AG08395 (cell line): ENCODE results near the gene FNBP1.
"Not testable (repeated sequence)": the region's sequence is repeated elsewhere in the genome, so short reads cannot be mapped to it uniquely, and the experiment has no call there.

Experiments used
- DNase-seq: peaks from one replicate; pipeline ENCODE4 v3.0.0; 2012; ENCODE audit warnings: mixed read lengths, low spot score

Gene FNBP1

DNA sequence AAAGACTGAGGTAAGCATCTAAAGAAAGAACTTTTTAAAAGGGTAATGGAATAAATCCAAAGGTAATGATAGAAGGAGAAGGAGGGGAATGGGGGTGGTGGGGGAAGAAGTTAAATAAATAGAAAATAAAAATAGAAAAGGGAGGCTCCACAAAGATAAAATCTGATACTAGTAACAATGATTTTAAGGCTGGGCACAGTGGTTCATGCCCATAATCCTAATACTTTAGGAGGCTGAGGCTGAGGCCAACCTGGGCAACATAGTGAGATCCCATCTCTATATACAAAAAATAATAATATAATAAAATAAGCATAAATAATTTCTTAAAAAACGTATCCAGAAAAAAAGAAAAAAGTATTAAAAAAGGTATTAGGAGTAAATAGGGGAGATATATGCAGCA, 89.3 kb downstream of the FNBP1 start:
- no peak for DNase-seq

DNA sequence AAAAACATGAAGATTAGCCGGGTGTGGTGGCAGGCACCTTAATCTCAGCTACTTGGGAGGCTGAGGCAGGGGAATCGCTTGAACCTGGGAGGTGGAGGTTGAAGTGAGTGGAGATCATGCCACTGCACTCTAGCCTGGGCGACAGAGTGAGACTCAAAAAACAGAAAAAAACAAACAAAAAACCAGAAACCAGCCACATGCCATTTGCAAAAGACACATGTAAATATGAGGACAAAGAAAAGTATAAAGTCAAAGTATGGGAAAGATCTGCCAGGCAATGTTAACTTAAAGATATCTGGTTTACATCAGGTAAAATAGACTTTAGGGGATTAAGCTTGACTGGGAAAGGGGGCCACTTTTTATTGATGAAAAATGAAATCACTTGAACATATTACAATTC, 90.7 kb downstream of the FNBP1 start:
- no peak for DNase-seq

DNA sequence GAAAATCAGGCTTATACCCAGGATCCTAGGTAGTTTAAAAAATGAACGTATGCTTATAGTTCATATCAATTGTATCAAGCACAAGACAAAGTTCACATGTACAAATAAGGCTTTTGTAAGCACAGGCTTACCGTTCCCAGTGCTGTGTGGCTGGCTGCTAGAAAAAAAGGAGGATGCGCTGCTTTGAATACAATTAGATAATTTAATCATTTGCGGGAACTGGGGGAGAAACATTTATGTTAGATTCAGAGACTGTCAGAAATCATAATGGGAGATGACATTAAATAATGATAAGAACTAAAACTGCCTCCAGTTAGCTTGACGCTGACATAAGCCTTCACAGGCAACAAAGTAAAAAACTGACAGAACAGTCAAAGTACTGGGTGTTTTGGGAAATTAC, 93.2 kb downstream of the FNBP1 start:
- no peak for DNase-seq

DNA sequence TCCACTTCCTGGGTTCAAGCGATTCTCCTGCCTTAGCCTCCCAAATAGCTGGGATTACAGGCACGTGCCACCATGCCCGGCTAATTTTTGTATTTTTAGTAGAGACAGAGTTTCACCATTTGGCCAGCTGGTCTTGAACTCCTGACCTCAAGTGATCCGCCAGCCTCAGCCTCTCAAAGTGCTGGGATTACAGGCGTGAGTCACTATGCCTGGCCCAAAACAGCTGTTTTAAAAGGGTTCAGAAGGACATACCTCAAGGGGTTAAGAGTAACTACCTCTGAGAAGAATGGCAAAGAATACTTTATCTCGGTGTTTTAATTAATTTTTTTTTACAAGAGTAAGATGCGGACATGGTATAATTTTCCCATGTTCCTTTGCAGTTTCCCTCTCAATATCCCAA, 94.4 kb downstream of the FNBP1 start:
- not testable (repeated sequence) for DNase-seq

DNA sequence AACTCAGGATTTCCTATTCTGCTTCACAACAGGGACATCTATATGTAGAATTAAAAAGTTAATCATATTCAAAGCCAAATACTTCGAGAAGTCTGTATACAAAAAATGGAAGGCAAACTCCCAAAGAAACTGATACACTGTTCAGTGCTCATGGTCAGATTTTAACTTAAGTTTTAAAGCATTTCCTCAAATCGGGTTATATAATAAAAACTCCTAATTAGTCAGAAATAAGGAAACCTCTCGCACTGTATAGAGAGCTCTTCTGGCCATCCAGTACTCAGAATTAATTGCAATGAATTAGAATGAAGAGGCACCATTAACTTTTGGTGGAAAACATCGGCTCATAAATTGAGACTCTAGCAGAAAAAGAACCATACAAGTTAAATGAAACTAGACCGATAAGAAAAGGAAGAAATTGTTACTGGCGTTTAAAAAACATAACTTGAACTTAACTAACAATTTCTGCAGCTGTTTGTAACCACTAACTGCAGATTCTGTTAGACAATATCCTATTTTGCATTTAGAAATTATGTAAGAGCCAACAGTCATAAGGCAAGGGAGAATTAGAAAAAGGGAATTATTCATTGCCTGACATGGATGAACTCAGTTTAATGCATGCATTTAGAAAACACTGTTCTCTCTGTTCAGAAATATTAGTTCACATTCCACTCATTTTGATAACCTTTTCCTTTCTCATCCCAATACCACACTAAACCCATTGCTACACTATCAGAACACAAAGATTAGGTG, 96.6 kb downstream of the FNBP1 start:
- no peak for DNase-seq

DNA sequence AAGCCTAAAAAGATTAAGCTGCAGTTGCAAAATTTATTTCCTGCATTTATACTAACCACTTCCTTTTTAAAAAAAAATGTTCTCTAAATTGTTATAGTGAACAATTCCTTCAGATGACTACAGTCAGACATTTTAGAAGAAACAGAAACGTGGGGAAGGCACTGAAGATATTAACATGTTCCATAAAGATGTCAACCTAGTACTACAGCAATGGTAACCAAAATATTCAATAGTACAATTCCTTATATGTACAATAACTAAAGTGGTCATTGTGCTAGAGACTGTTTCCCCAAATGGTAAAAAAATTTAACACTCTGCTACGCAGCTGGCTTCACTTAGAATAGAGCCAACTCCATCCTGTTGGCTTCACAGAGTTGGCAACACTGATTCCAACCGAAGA, 97.7 kb downstream of the FNBP1 start:
- DNase-seq, result no peak

DNA sequence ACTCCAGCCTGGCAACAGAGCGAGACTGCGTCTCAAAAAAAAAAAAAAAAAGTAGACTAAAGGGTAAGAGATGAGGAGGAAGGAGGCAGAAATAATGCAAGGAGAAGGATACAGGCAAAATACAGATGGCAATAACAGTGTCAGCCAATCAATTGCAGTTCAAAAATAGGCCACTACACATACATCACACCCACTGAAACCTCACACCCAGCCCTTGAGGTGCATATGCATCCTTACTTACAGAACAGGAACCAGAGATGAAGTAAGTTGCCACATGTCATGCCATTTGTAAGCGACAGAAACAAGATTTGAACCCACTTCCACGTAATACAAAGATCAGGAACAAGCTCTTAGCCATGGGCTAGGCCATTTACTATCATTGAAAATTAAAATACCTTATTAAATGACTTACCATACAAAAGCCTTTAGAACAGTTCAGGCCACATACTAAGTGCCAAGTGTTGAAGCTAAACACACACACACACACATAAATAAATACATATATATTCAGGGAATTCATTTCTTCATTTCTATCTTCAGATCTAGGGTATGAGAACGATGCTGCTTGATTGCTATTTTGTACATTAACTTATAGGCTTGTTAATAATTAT, 98.4 kb downstream of the FNBP1 start:
- DNase-seq, result no peak

DNA sequence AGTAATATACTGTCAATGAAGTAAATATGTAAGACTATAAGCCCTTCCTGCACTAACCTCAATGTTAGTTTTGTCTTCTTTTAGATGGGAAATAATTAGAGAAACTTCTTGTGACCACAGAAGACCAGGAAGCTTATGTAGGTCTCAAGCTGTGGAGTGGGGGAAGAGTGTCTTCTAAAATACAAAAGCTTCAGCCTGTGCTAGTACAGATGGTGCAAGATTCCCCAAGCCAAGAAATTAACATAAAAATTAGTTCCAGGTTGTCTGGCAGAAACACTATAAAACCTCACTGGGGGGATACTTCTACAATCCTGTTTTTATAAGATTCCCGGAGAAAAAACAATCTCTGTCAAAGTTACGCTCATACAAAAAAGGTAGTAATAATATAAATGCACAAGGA, 103.6 kb downstream of the FNBP1 start:
- DNase-seq, result no peak

DNA sequence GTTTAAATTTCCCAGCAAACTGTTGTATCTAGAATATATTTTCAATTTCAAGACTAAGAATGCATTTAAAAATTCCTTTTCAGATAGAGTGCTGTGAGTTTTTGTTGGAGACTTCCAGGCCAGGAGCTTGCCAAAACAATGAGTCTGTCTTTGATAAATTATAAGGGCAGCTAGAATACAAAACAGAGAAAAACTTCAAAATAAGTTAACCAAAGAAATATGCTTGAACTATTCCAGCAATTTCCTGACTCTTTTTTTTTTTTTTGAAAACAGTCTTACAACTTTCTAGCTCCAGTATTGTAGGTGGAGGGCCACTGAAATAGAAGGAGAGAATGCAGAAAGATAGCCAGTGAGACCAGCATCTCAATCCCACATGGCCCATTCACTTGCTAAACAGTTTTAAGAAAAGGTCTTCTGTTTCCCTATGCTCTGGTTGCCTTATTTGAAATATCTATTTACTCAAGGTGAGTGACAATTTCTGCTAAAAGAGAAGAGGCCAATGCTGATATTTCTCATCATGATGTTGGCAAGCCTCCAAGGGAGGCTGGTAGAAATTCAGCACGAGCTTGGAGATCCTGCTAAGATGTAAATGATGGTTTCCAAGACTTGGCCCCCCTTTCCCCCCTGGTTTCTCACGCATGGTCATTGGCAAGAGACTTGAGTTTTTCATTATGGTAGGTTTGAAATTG, 104.6 kb downstream of the FNBP1 start:
- peak; percentile 72 for DNase-seq

DNA sequence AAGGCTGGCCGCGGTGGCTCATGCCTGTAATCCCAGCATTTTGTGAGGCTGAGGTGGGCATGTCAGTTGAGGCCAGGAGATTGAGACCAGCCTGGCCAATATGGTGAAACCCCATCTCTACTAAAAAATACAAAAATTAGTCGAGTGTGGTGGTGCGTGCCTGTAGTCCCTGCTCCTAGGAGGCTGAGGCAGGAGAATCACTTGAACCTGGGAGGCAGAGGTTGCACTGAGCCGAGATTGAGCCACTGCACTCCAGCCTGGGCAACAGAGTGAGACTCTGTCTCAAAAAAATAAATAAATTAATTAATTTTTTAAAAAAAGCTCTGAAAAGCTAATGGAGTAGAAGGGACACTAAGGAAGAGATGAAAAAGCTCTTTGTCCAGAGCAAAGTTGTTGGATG, 105.1 kb downstream of the FNBP1 start:
- not testable (repeated sequence) for DNase-seq

DNA sequence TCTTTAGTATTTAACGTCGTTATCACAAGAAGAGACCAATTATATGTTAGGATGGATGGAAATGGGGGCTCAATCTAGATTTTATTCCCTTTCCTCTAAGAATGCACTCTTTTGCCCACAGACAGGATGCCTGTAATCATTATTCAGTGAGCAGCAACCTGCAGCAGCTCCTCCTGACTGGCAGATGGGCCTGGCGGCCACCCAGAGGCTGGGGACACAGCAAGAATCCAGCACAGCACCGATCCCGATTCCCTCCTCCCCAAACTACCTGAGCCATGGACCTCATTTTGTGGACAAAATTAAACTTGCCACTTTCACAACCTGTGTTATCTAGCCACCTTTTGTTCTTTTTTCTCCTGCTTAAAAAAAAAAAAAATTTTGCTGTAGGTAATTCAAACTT, 106.8 kb downstream of the FNBP1 start:
- DNase-seq, result no peak

DNA sequence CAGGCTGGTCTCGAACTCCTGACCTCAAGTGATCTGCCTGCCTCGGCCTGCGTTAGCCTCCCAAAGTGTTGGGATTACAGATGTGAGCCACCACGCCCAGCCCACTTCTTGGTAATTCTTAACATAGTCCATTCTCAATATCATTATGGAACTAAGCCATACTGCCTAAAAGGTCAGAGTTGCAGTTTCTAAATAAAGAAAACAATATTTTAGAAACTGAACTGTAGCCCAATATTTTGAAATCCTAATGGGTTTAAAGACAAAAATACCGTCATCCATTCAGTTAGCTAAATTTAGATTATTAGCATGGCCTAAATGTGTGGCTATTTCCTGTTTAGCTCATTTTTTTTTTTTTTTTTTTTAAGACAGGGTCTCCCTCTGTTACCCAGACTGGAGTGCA, 108.2 kb downstream of the FNBP1 start:
- no peak for DNase-seq

DNA sequence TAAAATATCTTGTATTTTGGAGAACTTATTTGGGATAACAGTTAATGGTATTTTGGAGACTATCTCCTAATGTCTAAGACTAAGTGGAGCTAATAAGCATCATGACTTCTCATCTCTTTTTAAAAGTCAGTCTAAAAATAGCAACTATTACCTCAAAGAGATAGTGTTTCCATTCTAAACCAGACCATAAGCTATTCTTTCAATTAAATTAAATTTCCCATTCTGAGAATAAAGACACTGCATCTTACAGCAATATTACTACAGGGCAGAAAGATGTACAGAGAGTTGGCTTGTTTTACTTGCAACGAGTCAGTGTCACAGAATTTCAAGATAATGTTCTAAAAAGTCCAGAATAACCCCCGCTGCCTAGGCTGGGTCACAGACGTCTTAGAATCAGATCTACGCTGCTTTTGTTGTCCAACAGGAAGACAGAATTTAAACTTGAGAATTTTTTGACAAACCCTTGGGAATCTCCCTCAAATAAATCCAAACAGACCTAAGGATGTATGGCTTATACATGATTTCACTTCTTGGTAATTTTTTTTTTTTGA, 108.9 kb downstream of the FNBP1 start:
- DNase-seq, result no peak

DNA sequence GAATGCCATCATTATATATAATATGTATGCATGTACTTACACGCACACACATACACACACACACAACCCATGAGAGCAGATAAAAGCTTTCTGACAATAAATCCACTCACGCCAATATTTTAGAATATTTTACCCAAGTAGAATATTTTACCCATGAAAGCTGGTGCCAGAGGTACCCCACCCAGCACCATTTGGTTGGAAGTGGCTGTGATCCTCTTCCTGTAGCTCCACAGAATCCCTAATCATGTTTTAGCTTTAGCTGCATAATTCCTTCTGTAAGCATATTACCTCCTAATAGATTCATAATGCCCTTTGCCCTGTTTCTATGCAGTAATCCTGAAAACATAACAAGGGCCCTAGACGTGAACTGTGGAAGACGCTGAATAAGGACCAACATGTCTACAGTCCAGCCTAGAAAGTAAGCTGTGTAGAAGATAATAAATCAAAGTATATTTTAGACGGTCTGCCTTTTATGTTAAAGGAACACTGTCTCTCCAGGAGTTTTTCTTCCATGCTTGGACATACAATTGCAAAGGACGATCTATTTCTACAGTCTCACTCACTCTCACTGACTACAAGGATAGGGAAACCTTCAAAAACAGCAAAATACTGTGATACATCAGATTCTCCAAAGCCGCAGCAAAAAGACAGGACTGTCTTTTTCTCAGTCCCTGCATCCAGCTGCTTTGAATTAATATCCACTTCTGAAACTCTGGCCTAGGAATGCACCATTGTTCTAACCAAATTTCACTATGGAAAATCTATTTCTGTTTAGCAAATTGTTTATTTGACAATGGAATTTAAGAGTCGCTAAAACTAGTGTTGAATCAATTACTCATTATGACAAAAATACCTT, 109.6 kb downstream of the FNBP1 start:
- peak; percentile 72 for DNase-seq

DNA sequence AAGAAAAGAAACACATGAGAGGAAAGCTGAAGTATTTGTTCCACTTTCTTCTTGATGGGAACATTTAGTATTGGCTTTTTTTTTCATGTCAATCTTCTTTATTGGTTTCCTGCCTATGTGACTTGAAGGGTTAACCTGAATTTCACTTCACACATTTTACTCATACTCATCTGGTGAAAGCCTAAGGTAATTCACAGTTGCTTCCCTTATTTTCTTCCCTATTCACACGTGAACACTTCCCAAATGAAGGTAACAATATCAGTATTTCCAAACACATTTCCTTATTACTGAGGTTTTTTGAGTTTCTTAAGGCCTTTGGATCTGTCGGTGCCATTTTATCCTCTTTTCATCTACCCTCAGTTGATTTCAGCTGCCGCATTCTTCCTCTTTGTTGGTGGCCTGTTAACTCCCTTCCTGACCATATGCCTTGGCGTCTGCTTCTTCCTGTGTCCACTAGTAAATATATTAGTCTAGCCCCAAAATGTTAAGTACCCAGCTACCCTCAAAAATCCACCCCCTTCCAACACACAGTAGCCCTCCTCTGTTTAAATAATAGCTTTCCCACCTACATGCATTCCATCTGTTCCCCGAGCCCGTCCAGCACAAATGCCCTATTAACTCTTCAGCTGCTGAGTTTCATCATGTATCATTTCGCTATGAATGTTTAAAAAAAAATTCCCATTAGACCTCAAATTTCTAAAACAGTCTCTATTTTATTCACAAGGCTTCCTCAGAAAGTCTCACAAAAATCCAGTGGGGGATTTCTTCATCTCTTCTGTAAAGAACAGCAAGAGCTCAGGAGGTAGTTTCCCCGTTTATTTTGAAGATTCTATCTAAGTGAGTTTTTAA, 110.5 kb downstream of the FNBP1 start:
- no peak for DNase-seq

DNA sequence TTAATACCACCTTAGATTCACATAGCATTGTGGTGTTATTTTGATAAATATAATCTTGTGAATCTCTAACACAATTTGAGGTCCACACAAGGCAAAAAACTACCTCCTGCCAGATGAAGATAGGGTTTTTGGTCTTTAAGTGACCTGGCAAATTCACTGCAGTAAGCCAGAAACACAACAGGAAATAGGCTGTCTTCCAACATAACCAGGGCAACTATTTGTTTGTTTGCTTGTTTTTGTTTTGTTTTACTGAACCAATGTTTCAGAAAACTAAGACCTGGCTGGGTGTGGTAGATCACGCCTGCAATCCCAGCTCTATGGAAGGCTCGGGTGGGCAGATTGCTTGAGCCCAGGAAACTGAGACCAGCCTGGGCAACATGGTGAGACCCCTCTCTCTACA, 112.2 kb downstream of the FNBP1 start:
- no peak for DNase-seq

DNA sequence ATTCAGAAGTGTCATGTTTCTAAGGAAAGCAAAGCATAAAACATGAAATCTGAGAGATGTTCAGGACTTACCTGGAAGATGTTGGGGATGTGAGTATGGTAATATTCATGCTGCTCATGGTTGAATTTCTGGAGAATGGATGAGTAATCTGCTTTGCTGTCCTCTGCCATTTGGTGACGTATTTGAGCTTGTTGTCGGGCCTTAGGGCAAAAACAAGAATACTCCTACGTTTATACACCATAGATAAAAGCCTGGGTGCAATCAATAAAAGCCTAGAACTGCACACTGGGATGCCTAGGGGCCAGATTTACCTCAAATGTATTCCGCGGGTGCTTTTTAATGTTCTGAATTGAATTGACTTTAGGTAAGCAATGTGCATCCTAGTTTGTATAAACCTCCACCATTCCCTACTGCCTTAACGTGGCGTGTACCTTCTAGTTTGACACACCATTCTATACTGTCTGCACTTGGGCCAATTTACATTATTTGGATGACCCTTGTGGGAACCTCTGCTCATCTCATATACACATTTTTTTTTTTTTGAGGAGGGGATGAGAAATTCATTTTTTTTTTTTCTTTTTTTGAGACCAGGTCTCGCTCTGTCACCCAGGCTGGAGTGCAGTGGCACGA, 113.4 kb downstream of the FNBP1 start:
- no peak for DNase-seq

DNA sequence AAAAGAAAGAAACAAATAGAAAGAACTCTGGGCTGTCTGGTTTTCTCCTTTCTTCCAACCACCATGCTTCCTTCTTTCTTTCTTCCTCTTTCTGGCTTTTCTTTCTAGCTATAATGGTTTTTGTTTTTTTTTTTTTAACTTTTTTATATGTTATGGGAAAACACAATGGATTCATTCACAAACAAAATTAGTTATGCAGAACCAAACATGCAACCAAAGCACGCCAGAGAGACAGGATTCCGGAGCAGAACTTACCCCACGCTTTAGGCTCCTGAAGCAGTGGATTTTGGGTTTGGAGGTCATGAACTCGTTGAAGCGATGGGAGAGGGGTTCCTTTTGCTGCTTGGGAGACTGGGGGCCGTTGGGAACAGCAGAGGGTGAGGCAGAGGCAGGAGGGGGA, 119.4 kb downstream of the FNBP1 start:
- no peak for DNase-seq

DNA sequence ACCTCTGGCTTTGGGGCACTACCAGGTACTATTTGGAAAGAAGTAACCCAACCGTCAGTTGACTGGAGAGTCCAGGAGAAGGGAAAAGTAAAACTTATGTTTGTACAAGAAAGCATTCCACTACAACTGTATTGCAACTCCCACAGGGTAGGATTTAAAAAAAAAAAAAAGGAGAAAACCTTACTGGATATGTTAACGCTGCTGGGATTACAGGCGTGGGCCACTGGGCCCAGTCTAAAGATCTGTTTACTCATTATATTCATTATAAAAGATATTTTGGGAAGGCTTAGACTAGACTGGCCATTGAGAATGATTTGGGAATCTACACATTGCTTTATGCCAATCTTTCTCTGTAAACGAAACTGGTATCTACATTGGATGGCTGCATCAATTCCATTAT, 121.1 kb downstream of the FNBP1 start:
- DNase-seq, result no peak

DNA sequence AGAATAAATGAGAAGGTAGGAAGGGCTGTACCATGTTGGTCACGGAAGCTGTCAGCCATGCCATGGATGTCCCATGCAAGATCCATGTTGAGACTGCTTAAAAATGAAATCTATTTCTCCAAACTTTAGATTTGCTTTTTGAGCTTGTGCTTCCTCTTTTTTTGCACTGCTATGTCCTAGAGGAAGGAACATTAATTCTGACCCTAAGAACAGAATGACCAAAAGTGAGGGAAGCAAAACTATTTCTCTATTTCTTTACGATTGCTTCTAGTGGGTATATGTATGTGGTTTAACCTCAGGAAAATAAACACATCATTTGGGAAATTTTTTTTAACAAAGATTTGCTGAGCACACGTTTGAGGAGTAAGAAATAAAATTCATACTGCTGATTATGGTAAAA, 123.1 kb downstream of the FNBP1 start:
- DNase-seq, result no peak

DNA sequence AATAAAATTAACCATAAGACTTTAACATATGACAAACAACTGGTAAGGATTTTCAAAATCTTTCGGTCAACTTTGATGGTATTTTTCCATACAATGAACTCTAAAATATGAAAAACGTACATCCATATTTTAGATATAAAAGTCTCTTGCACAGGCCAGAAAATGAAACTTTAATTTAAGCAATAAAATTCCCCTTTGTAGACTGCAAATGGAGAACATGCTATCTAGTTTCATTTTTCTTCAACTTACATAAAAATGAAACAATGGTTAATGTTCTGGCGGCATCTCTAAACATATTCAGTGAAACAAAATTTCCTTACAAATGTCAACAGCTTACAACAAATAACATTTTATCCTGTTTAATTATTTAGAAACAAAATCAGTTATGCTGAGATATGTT, 123.7 kb downstream of the FNBP1 start:
- no peak for DNase-seq
